ENCODE measurements around the gene BRD7. TPM values are rescaled to one million over a fixed set of nuclear protein-coding genes. Genes with fewer than 3 reads are reported as not detected.

Gene BRD7
- total RNA-seq, 1 experiment from 2014 or later = 76.6 TPM

DNA sequence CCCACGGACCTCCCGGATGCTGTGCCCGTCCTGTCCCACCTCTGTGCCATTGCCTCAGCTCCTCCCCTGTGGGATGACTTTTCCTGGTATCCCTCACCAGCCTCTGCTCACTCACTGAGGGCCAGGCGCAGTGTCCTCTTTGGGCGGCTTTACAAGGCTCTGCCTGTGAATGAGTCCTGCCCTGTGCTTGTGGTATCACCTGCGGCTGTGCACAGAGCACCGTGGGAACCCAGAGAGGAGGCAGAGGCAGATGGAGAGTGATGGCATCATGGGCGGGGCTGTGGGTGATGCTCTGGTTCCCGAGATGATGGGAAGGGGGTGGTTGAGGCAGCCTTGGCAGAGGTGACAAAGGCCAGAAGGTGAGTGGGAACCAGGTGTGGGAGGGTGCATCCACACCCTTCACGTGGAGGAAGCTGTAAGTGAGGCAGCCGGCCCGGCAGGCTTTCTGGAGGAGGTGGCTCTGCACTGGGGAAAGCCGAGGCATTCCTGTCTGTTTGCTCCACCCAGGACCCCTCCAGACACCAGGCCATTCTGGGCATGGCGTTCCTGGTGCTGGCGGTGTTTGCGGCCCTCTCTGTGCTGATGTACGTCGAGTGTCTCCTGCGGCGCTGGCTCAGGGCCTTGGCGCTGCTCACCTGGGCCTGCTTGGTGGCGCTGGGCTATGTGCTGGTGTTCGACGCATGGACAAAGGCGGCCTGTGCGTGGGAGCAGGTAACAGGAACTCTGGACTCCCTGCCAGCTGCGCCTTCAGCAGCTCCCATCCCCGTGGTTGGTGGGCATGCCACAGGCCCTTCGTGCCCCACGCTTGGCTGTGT is 78.6 kb downstream of the BRD7 start:
- H3K4me3 ChIP-seq = no peak overlapping the region
- H3K79me2 ChIP-seq (ENCODE audit: low read depth) = no peaks in the 10 kb centered on the region
- intact Hi-C loops (cut with micrococcal nuclease; ENCODE audit: unreplicated experiment) = no loop called here
- no peaks in the 10 kb centered on the region for H3K4me1 ChIP-seq (replicated peaks; ENCODE audit: insufficient read depth)
- H4K20me1 ChIP-seq (ENCODE audit: insufficient read depth) = no peaks in the 10 kb centered on the region
- no peak overlapping the region for H2AFZ ChIP-seq
- no peak for TF ChIP-seq EZH2 (IDR thresholded peaks at IDR 0.05; ENCODE audit: low read depth)
- TF ChIP-seq, protein P1, sequence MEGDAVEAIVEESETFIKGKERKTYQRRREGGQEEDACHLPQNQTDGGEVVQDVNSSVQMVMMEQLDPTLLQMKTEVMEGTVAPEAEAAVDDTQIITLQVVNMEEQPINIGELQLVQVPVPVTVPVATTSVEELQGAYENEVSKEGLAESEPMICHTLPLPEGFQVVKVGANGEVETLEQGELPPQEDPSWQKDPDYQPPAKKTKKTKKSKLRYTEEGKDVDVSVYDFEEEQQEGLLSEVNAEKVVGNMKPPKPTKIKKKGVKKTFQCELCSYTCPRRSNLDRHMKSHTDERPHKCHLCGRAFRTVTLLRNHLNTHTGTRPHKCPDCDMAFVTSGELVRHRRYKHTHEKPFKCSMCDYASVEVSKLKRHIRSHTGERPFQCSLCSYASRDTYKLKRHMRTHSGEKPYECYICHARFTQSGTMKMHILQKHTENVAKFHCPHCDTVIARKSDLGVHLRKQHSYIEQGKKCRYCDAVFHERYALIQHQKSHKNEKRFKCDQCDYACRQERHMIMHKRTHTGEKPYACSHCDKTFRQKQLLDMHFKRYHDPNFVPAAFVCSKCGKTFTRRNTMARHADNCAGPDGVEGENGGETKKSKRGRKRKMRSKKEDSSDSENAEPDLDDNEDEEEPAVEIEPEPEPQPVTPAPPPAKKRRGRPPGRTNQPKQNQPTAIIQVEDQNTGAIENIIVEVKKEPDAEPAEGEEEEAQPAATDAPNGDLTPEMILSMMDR (conservative IDR thresholded peaks at IDR 0.05) = no peak
- H3F3A ChIP-seq (ENCODE audit: insufficient read depth, low read depth) = no peaks in the 10 kb centered on the region
- no peaks in the 10 kb centered on the region for H3K36me3 ChIP-seq (ENCODE audit: low read depth)
- no peak for DNase-seq
- BruUV-seq (replicated peaks) = no TSS peak
- H3K9me2 ChIP-seq (ENCODE audit: insufficient read depth) = no peaks in the 10 kb centered on the region
- no peak overlapping the region for H3K4me2 ChIP-seq
- CTCF ChIA-PET = no interaction called here
- POLR2A ChIA-PET (ENCODE audit: unreplicated experiment) = no interaction called here
- H3K9me3 ChIP-seq (ENCODE audit: insufficient read depth, low read depth) = no peaks in the 10 kb centered on the region
- no peak overlapping the region for H3K27ac ChIP-seq
- H3K27me3 ChIP-seq (ENCODE audit: insufficient read depth, low read depth) = no peaks in the 10 kb centered on the region

DNA sequence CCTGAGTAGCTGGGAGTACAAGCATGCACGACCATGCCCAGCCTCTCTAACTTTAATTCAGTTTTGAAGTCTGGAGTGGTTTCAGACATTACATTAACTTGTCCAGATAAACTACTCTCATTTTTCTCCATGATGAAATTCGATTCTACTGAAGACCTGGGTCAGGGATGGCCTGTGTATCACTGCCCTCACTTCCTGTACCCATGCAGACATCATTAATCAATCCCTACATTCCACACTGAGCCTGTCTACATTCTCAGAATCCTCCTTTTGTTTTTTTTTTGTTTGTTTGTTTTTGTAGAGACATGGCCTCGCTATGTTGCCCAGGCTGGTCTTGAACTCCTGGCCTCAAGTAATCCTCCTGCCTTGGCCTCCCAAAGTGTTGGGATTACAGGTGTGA is 79.9 kb downstream of the BRD7 start:
- POLR2A ChIA-PET (ENCODE audit: unreplicated experiment) = no interaction called here
- intact Hi-C loops (cut with micrococcal nuclease; ENCODE audit: unreplicated experiment) = no loop called here
- DNase-seq = no peak
- no peaks in the 10 kb centered on the region for H3K9me2 ChIP-seq (ENCODE audit: insufficient read depth)
- H3K79me2 ChIP-seq (ENCODE audit: low read depth) = no peaks in the 10 kb centered on the region
- no TSS peak for BruUV-seq (replicated peaks)
- no peaks in the 10 kb centered on the region for H3K4me1 ChIP-seq (replicated peaks; ENCODE audit: insufficient read depth)
- no peak overlapping the region for H3K4me3 ChIP-seq
- no peaks in the 10 kb centered on the region for H3F3A ChIP-seq (ENCODE audit: insufficient read depth, low read depth)
- no peak overlapping the region for H3K4me2 ChIP-seq
- H3K27ac ChIP-seq = no peak overlapping the region
- no peaks in the 10 kb centered on the region for H4K20me1 ChIP-seq (ENCODE audit: insufficient read depth)
- H3K27me3 ChIP-seq (ENCODE audit: insufficient read depth, low read depth) = no peaks in the 10 kb centered on the region
- H3K9me3 ChIP-seq (ENCODE audit: insufficient read depth, low read depth) = no peaks in the 10 kb centered on the region
- no peak overlapping the region for H2AFZ ChIP-seq
- H3K36me3 ChIP-seq (ENCODE audit: low read depth) = no peaks in the 10 kb centered on the region
- TF ChIP-seq, protein P1 (conservative IDR thresholded peaks at IDR 0.05) = no peak
- TF ChIP-seq EZH2 (IDR thresholded peaks at IDR 0.05; ENCODE audit: low read depth) = no peak
- CTCF ChIA-PET = no interaction called here

DNA sequence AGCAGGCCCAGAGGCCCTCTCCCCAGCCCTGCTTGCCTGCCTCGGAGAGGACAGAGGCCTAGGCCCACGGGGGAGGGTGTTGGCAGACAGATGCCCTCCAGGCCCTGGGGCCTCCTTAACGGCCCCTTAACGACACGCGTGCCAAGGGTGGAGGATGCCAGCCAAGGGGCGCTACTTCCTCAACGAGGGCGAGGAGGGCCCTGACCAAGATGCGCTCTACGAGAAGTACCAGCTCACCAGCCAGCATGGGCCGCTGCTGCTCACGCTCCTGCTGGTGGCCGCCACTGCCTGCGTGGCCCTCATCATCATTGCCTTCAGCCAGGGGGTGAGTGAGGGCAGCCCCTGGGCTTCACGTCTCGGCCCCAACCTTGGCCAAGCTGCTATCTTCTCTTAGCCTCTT is 80.8 kb downstream of the BRD7 start:
- Histone ChIP-seq H3K27me3 (ENCODE audit: insufficient read depth, low read depth) (no peaks in the 10 kb centered on the region), H3K9me2 (ENCODE audit: insufficient read depth) (no peaks in the 10 kb centered on the region), H4K20me1 (ENCODE audit: insufficient read depth) (no peaks in the 10 kb centered on the region), H3F3A (ENCODE audit: insufficient read depth, low read depth) (no peaks in the 10 kb centered on the region), H3K79me2 (ENCODE audit: low read depth) (no peaks in the 10 kb centered on the region), H3K4me2 (no peak overlapping the region), H3K27ac (no peak overlapping the region), H3K36me3 (ENCODE audit: low read depth) (no peaks in the 10 kb centered on the region), H3K4me3 (no peak overlapping the region), H2AFZ (no peak overlapping the region), H3K4me1 (replicated peaks; ENCODE audit: insufficient read depth) (no peaks in the 10 kb centered on the region), H3K9me3 (ENCODE audit: insufficient read depth, low read depth) (no peaks in the 10 kb centered on the region)
- no TSS peak for BruUV-seq (replicated peaks)
- no peak for TF ChIP-seq EZH2 (IDR thresholded peaks at IDR 0.05; ENCODE audit: low read depth)
- no peak for DNase-seq
- intact Hi-C loops (cut with micrococcal nuclease; ENCODE audit: unreplicated experiment) = no loop called here
- POLR2A ChIA-PET (ENCODE audit: unreplicated experiment) = no interaction called here
- CTCF ChIA-PET = no interaction called here

DNA sequence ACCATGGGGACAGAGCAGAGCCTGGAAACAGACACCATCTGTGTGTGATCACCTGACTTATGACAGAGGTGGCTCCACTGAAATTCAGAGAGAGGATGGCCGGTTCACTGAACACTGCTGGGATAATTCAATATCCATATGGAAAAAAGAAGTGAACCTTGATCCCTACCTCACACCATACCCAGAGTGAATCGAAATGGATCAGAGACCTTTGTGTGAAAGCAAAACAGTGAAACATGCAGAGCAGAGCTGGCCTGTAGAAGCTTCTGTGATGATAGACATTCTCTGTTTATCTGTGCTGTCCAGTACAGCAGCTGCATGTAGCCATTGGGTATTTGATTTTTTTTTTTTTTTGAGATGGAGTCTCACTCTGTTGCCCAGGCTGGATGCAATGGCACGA is 82.1 kb downstream of the BRD7 start:
- Histone ChIP-seq H3K4me2 (no peak overlapping the region), H3K4me3 (no peak overlapping the region), H2AFZ (no peak overlapping the region), H3K27me3 (ENCODE audit: insufficient read depth, low read depth) (no peaks in the 10 kb centered on the region), H3K27ac (no peak overlapping the region), H3K79me2 (ENCODE audit: low read depth) (no peaks in the 10 kb centered on the region), H3K9me2 (ENCODE audit: insufficient read depth) (no peaks in the 10 kb centered on the region), H3K36me3 (ENCODE audit: low read depth) (no peaks in the 10 kb centered on the region), H3K4me1 (replicated peaks; ENCODE audit: insufficient read depth) (no peaks in the 10 kb centered on the region), H3F3A (ENCODE audit: insufficient read depth, low read depth) (no peaks in the 10 kb centered on the region), H4K20me1 (ENCODE audit: insufficient read depth) (no peaks in the 10 kb centered on the region), H3K9me3 (ENCODE audit: insufficient read depth, low read depth) (no peaks in the 10 kb centered on the region)
- TF ChIP-seq, protein P1 (conservative IDR thresholded peaks at IDR 0.05) = no peak
- TF ChIP-seq EZH2 (IDR thresholded peaks at IDR 0.05; ENCODE audit: low read depth) = no peak
- no TSS peak for BruUV-seq (replicated peaks)
- no peak for DNase-seq
- POLR2A ChIA-PET (ENCODE audit: unreplicated experiment) = no interaction called here
- CTCF ChIA-PET = no interaction called here
- intact Hi-C loops (cut with micrococcal nuclease; ENCODE audit: unreplicated experiment) = no loop called here

Data from PC-9 (cell line).